K562 (cell line): Measurements from ENCODE around the gene USP5. TPM values are rescaled to one million over a fixed set of nuclear protein-coding genes. Genes with fewer than 3 reads are reported as not detected.

Experiments
- EP400 ChIP-seq: fragments of 450-650 bp; IDR thresholded peaks from 2 replicates; pipeline ENCODE4 v1.6.1; 2017; ENCODE audit warnings: antibody characterized with exemption, mild to moderate bottlenecking, moderate library complexity
- HNRNPLL ChIP-seq: fragments of 200-400 bp; formaldehyde crosslinking; IDR thresholded peaks from 2 replicates; pipeline ENCODE4 v1.6.1; 2017; ENCODE audit warnings: low read length, low read depth, mild to moderate bottlenecking; ENCODE audit not compliant: poor library complexity, severe bottlenecking
- NFYB ChIP-seq: IDR thresholded peaks from 2 replicates; pipeline ENCODE4 v1.6.1; 2011; ENCODE audit warnings: mild to moderate bottlenecking, moderate library complexity; ENCODE audit not compliant: insufficient read length; ENCODE audit errors: extremely low read depth
- SIN3A ChIP-seq, 2 experiments: fragments of 150-350 bp in 1 of 2; IDR thresholded peaks; 2 replicates each; pipeline ENCODE4 v1.6.1; 2011 to 2016; ENCODE audit warnings: borderline replicate concordance in 2 of 2, low read depth in 2 of 2, low read length in 2 of 2, mild to moderate bottlenecking in 2 of 2, moderate library complexity in 2 of 2; ENCODE audit not compliant: control insufficient read depth in 1 of 2
- SMAD4 ChIP-seq: fragments of 250-450 bp; sonication (Bioruptor Pico); conservative IDR thresholded peaks from 2 replicates; pipeline ENCODE4 v1.8.0; 2021; ENCODE audit warnings: inconsistent platforms, mild to moderate bottlenecking, moderate library complexity
- SUPT5H ChIP-seq: fragments of 450-650 bp; IDR thresholded peaks from 2 replicates; pipeline ENCODE4 v1.6.1; 2016
- ZFP91 ChIP-seq: sonication (generic); formaldehyde crosslinking; IDR thresholded peaks from 2 replicates; pipeline ENCODE4 v1.8.0; 2022; ENCODE audit warnings: mild to moderate bottlenecking, missing genetic modification reagents
- ZNF146 ChIP-seq: IDR thresholded peaks from one replicate; pipeline ENCODE4 v1.6.1; 2018; ENCODE audit warnings: missing compliant biosample characterization; ENCODE audit not compliant: unreplicated experiment
- ZNF586 ChIP-seq: fragments of 450-650 bp; formaldehyde crosslinking; conservative IDR thresholded peaks from 2 replicates; pipeline ENCODE4 v1.4.0; 2020; ENCODE audit warnings: mild to moderate bottlenecking, moderate library complexity
- polyA plus RNA-seq, 8 experiments: library from polyadenylated mRNA; depleted of rRNA in 4 of 8; stranded (reverse) in 5 of 8; unstranded in 3 of 8; fragments of >200 nt; fragmentation: Nextera tagmentation in 2 of 8; fragmentation: Illumina TruSeq in 1 of 8; extraction: Ambion mirVana in 2 of 8; extraction: Trizol in 1 of 8; gene quantifications; 2 replicates each; pipeline versions ENCODE4 v1.2.1 to v1.2.3, GENCODE V29; 2011 to 2014; ENCODE audit warnings: inconsistent platforms in 1 of 8, missing spikeins in 1 of 8
- total RNA-seq, 7 experiments: library from RNA; depleted of rRNA in 6 of 7; stranded (reverse); fragments of >200 nt in 6 of 7; fragmentation: Illumina TruSeq in 2 of 7; extraction: Trizol in 2 of 7; gene quantifications; 2 replicates each; pipeline versions ENCODE4 v1.2.1 to v1.2.3, GENCODE V29; 2011 to 2021; ENCODE audit warnings: low replicate concordance in 1 of 7
- TF ChIP-seq, protein P1 (sequence below): fragments of 200-600 bp; sonication (generic); IDR thresholded peaks from one replicate; pipeline ENCODE4 v1.6.1; 2012; ENCODE audit warnings: mild to moderate bottlenecking, low read depth, low read length, inconsistent platforms

The USP5 gene
- total and polyA plus RNA-seq, 9 of the 15 experiments (the other 6 are each of a cell fraction or from before 2014, with no cell fraction given) = 1.4 to 107 (median 48.6) TPM

GRCh38 chr12:6904280-6905276 is 52.6 kb downstream of the USP5 start, which contains the start of gene LRRC23 (continued):
- TF ChIP-seq ZNF146 (CRISPR knock-in tag) (no peak), NFYB (peak; percentile 2), SUPT5H (0 out of 2 replicates have a peak, but pooled peaks have one; percentile 54), EP400 (0 out of 2 replicates have a peak, but pooled peaks have one; percentile 24), ZNF586 (CRISPR knock-in tag) (no peak), HNRNPLL (peak; percentile 98), ZFP91 (CRISPR knock-in tag) (peak; percentile 92), SIN3A (IDR thresholded peaks at IDR 0.05; ENCODE audit: borderline replicate concordance in 2 of 2, control insufficient read depth in 1 of 2, low read depth in 2 of 2, low read length in 2 of 2) (peak; percentile 21 to 31; a peak in 1 of 4 replicates), SMAD4 (CRISPR knock-in tag) (no peak)
- TF ChIP-seq, protein P1, sequence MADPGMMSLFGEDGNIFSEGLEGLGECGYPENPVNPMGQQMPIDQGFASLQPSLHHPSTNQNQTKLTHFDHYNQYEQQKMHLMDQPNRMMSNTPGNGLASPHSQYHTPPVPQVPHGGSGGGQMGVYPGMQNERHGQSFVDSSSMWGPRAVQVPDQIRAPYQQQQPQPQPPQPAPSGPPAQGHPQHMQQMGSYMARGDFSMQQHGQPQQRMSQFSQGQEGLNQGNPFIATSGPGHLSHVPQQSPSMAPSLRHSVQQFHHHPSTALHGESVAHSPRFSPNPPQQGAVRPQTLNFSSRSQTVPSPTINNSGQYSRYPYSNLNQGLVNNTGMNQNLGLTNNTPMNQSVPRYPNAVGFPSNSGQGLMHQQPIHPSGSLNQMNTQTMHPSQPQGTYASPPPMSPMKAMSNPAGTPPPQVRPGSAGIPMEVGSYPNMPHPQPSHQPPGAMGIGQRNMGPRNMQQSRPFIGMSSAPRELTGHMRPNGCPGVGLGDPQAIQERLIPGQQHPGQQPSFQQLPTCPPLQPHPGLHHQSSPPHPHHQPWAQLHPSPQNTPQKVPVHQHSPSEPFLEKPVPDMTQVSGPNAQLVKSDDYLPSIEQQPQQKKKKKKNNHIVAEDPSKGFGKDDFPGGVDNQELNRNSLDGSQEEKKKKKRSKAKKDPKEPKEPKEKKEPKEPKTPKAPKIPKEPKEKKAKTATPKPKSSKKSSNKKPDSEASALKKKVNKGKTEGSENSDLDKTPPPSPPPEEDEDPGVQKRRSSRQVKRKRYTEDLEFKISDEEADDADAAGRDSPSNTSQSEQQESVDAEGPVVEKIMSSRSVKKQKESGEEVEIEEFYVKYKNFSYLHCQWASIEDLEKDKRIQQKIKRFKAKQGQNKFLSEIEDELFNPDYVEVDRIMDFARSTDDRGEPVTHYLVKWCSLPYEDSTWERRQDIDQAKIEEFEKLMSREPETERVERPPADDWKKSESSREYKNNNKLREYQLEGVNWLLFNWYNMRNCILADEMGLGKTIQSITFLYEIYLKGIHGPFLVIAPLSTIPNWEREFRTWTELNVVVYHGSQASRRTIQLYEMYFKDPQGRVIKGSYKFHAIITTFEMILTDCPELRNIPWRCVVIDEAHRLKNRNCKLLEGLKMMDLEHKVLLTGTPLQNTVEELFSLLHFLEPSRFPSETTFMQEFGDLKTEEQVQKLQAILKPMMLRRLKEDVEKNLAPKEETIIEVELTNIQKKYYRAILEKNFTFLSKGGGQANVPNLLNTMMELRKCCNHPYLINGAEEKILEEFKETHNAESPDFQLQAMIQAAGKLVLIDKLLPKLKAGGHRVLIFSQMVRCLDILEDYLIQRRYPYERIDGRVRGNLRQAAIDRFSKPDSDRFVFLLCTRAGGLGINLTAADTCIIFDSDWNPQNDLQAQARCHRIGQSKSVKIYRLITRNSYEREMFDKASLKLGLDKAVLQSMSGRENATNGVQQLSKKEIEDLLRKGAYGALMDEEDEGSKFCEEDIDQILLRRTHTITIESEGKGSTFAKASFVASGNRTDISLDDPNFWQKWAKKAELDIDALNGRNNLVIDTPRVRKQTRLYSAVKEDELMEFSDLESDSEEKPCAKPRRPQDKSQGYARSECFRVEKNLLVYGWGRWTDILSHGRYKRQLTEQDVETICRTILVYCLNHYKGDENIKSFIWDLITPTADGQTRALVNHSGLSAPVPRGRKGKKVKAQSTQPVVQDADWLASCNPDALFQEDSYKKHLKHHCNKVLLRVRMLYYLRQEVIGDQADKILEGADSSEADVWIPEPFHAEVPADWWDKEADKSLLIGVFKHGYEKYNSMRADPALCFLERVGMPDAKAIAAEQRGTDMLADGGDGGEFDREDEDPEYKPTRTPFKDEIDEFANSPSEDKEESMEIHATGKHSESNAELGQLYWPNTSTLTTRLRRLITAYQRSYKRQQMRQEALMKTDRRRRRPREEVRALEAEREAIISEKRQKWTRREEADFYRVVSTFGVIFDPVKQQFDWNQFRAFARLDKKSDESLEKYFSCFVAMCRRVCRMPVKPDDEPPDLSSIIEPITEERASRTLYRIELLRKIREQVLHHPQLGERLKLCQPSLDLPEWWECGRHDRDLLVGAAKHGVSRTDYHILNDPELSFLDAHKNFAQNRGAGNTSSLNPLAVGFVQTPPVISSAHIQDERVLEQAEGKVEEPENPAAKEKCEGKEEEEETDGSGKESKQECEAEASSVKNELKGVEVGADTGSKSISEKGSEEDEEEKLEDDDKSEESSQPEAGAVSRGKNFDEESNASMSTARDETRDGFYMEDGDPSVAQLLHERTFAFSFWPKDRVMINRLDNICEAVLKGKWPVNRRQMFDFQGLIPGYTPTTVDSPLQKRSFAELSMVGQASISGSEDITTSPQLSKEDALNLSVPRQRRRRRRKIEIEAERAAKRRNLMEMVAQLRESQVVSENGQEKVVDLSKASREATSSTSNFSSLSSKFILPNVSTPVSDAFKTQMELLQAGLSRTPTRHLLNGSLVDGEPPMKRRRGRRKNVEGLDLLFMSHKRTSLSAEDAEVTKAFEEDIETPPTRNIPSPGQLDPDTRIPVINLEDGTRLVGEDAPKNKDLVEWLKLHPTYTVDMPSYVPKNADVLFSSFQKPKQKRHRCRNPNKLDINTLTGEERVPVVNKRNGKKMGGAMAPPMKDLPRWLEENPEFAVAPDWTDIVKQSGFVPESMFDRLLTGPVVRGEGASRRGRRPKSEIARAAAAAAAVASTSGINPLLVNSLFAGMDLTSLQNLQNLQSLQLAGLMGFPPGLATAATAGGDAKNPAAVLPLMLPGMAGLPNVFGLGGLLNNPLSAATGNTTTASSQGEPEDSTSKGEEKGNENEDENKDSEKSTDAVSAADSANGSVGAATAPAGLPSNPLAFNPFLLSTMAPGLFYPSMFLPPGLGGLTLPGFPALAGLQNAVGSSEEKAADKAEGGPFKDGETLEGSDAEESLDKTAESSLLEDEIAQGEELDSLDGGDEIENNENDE = no peak
